Smooth muscle cell of the umbilical artery (primary cell): ENCODE measurements around the gene SERPINB12. TPM values are rescaled to one million over a fixed set of nuclear protein-coding genes. Genes with fewer than 3 reads are reported as not detected.

Experiments used
- total RNA-seq: library from RNA; depleted of rRNA; stranded (reverse); fragments of >200 nt; gene quantifications from 2 replicates; pipeline ENCODE4 v1.2.3, GENCODE V29; 2014

The SERPINB12 gene, protein sequence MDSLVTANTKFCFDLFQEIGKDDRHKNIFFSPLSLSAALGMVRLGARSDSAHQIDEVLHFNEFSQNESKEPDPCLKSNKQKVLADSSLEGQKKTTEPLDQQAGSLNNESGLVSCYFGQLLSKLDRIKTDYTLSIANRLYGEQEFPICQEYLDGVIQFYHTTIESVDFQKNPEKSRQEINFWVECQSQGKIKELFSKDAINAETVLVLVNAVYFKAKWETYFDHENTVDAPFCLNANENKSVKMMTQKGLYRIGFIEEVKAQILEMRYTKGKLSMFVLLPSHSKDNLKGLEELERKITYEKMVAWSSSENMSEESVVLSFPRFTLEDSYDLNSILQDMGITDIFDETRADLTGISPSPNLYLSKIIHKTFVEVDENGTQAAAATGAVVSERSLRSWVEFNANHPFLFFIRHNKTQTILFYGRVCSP
- total RNA-seq: not detected in 2 replicates

DNA sequence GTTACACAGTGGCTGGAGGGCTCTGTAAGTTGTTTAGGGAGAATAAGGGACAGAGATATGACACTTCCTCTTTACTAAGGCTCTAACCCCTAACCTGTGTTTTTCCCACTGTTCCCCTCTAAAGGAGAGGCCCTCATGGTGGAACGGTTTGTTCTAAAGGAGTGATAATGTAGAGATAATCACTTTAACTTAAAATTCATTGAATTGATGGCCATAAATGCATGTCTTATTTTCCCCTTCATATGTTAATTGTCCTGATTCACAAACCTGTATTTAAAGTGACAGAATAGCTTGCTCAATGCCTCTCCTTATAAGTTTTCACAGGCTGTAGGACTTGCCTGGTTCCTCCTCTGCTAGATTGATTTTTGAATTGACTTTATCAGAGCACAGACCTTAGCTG, at the start of gene SERPINB12:
Gene SERPINB12, plus strand, starts transcription at position 301 of the 400 bp plus-strand sequence. CDS start 13,791 bp downstream, outside the sequence.

DNA sequence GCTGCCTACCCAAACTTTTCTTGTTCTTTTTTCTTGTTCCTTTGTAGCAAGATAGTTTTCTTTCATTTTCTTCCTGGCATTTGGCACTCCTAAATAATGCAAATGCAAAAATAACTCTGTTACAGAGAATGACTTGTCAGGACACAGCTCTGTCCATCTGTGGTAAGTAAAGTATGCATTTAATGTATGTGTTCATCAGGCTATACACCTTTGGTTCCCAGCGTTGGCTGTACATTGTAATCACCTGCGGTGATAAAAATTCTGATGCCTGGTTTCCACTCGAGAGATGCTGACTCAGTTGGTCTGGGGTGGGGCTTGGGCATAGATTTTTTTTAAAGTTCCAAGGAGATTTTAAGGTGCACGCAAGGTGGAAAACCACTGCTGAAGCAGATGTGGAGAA, 44.8 kb downstream of the SERPINB12 start, which contains the start of gene SERPINB13:
Gene SERPINB13, plus strand, starts transcription at position 378 of the 400 bp plus-strand sequence. CDS start 1,325 bp downstream, outside the sequence.

Other genes starting within 250 kb of the SERPINB12 start
- 0.89 and 1.3 TPM in 2 replicates for gene BCL2, start 222.6 kb upstream of the SERPINB12 start, total RNA-seq
- gene KDSR, start 175.2 kb upstream of the SERPINB12 start, total RNA-seq: 33.0 and 43.6 TPM in 2 replicates
- 40.7 and 51.4 TPM in 2 replicates for gene VPS4B, start 119.9 kb upstream of the SERPINB12 start, total RNA-seq
- gene SERPINB5, start 65.4 kb upstream of the SERPINB12 start, total RNA-seq: not detected in 2 replicates
- gene SERPINB13, start 45.0 kb downstream of the SERPINB12 start, total RNA-seq: not detected in 2 replicates
- gene SERPINB4, start 101.9 kb downstream of the SERPINB12 start, total RNA-seq: 0.09 TPM in 1 of 2 replicates, not detected in the other
- not detected in 2 replicates for gene SERPINB3, start 119.5 kb downstream of the SERPINB12 start, total RNA-seq
- not detected in 2 replicates for gene SERPINB11, start 160.6 kb downstream of the SERPINB12 start, total RNA-seq
- 31.5 and 43.6 TPM in 2 replicates for gene SERPINB7, start 233.0 kb downstream of the SERPINB12 start, total RNA-seq